Astrocyte of the spinal cord (primary cell): ENCODE results near the gene SCFD2.

Source experiments
- DNase-seq: peaks from one replicate; pipeline ENCODE4 v3.0.0; 2011; ENCODE audit warnings: low read depth, low spot score
- H3K4me3 ChIP-seq: 2 replicates; pipeline ENCODE4 v1.5.1; 2011; ENCODE audit warnings: low read depth, mild to moderate bottlenecking, low read length, moderate library complexity
- in situ Hi-C: cut with HindIII; loops from 2 replicates; pipeline ENCODE4 v1.10.0; 2017; ENCODE audit warnings: low sequenced_read_pairs
- TF ChIP-seq, protein P1 (sequence below): IDR thresholded peaks from 2 replicates; pipeline ENCODE4 v1.5.1; 2012; ENCODE audit warnings: low read depth, mild to moderate bottlenecking, low read length, inconsistent platforms

Gene SCFD2

GRCh38 chr4:52964561-52965101, 401.2 kb downstream of the SCFD2 start:
- TF ChIP-seq, protein P1, sequence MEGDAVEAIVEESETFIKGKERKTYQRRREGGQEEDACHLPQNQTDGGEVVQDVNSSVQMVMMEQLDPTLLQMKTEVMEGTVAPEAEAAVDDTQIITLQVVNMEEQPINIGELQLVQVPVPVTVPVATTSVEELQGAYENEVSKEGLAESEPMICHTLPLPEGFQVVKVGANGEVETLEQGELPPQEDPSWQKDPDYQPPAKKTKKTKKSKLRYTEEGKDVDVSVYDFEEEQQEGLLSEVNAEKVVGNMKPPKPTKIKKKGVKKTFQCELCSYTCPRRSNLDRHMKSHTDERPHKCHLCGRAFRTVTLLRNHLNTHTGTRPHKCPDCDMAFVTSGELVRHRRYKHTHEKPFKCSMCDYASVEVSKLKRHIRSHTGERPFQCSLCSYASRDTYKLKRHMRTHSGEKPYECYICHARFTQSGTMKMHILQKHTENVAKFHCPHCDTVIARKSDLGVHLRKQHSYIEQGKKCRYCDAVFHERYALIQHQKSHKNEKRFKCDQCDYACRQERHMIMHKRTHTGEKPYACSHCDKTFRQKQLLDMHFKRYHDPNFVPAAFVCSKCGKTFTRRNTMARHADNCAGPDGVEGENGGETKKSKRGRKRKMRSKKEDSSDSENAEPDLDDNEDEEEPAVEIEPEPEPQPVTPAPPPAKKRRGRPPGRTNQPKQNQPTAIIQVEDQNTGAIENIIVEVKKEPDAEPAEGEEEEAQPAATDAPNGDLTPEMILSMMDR, result no peak
- in situ Hi-C loops, result no loop called here
- DNase-seq, result no peak

DNA sequence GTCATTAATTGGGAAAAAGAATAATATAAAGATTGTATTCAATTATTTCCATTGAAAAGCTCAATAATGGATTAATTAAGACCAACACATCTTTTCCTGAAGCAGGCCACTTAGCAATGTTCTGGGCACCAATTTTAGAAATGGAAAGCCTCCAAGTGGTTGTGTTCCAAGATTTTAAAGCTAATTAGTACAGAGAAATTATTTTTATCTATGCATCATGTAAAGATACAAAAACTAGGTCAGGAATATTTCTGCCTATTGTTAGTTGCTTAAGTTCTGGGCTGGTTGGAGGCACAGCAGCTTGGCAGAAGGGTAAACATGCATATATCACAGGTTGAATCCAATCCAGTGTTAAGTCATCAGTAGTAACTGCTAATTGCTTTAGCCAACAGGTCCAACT, 401.9 kb downstream of the SCFD2 start:
- in situ Hi-C loops, result no loop called here
- no peak for DNase-seq
- H3K4me3 ChIP-seq, result no peak overlapping the region
- TF ChIP-seq, protein P1, result no peak

More at GRCh38 chr4:52964561-52965101, 401.2 kb downstream of the SCFD2 start:
- no peak overlapping the region for H3K4me3 ChIP-seq

- TF ChIP-seq, protein P1, result no peak
- in situ Hi-C loops, result no loop called here
- H3K4me3 ChIP-seq, result no peak overlapping the region
- DNase-seq, result no peak
These were observed 403.1 kb downstream of the SCFD2 start for GRCh38 chr4:52962721-52963120.

GRCh38 chr4:52961666-52962412, 404.0 kb downstream of the SCFD2 start:
- in situ Hi-C loops, result no loop called here
- no peak for DNase-seq
- TF ChIP-seq, protein P1, result no peak

DNA sequence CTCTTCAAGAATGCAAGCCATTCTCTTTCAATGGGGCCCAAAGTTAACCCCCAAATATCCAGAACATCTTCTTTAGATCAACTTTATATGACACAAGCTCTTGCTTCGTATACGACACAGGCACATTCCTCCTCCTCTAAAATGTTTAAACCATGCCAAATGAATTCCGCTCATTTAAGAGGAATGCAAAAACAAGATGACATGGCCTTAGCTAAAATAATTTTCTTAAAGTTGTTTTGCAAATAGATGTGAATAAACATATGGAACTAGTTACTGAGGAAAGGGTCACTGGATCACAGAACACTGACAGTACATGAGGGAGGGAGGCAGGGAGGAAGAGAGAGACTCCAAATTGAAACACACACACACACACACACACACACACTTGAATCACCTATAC, 406.3 kb downstream of the SCFD2 start:
- in situ Hi-C loops, result no loop called here
- TF ChIP-seq, protein P1, result no peak
- no peak overlapping the region for H3K4me3 ChIP-seq
- peak; percentile 33 for DNase-seq

More at GRCh38 chr4:52961666-52962412, 404.0 kb downstream of the SCFD2 start:
- H3K4me3 ChIP-seq, result no peak overlapping the region

DNA sequence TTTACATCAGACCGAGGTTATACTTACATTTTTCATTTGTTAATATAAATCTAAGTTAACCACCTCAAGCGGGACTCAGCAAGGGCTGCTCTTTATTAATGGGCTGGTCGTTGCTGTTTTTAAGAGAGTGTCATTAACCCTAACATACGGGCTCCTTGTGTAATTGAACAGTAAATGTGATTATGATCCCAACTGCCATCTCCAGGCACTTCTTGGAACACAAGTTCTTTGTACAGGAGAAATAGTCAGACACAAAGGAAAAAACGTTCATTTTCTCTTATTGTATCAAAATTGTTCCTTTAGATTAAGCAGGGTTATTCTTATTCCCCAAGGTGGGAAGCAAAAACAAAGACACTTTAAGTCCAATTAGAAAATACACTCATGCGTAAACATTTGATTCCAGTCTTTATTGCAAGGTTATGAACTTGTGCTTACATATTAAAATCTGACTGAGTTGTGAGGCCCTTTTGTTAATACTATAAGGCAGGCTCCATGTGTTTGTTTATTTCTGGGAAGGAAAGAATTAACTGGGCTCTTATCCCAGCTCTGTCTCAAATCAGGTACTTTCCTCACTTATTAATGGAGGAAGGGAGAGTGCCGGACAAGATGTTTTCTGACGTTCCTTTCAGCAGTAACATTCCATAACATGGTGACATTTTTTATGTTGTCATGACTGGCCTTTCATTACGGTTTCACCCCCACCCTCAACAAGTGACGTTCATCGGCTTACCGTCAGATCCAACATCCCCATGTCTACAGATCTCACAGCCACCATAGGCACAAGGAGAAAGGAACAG, 407.8 kb downstream of the SCFD2 start:
- TF ChIP-seq, protein P1, result no peak
- H3K4me3 ChIP-seq, result no peak overlapping the region
- peak; percentile 18 for DNase-seq
- in situ Hi-C loops, result no loop called here
